ENCODE data around the gene INHBE. TPM values are rescaled to one million over a fixed set of nuclear protein-coding genes. Genes with fewer than 3 reads are reported as not detected.

INHBE gene
- total RNA-seq, 1 experiment from 2014 or later = 10.1 TPM

DNA sequence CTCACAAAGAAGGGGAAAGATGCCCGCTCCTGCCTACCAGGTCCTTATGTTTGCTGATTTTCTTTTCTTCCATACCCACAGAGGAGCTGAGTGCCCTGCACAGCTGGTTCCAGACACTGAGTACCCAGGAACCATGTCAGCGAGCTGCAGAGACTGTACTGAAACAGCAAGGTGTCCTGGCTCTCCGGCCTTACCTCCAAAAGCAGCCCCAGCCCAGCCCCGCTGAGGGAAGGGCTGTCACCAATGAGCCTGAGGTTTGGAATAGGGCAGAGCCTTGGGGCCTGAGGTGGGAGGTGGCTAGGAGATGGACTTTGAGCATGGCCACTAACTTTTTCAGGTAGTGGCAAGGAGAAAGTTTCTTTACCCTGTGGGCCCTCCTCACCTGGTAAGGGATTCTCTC, 35.0 kb downstream of the INHBE start:
- Histone ChIP-seq H3K23me2 (ENCODE audit: insufficient read length, low read depth, low read length, poor library complexity, severe bottlenecking) (peaks cover 5% of the 10 kb centered on the region), H2BK12ac (ENCODE audit: insufficient read length, low read depth, low read length) (no peak overlapping the region), H4K5ac (ENCODE audit: insufficient read length, low read depth, low read length) (no peak overlapping the region), H3K27me3 (ENCODE audit: insufficient read depth, low read length) (no peaks in the 10 kb centered on the region), H3K9ac (ENCODE audit: extremely low read depth, insufficient read length, low read length) (no peak overlapping the region), H4K20me1 (ENCODE audit: control insufficient read depth, insufficient read depth, insufficient read length) (no peaks in the 10 kb centered on the region), H3K4ac (ENCODE audit: low read depth, low read length) (no peak overlapping the region), H2AFZ (ENCODE audit: low read length) (no peak overlapping the region), H3K79me1 (ENCODE audit: insufficient read depth, low read depth, low read length, poor library complexity, severe bottlenecking) (no peaks in the 10 kb centered on the region), H3K4me1 (ENCODE audit: insufficient read depth, low read length) (peaks cover 2% of the 10 kb centered on the region; the same call in 1 of the 2 replicates), H4K91ac (ENCODE audit: insufficient read length, low read depth, low read length) (no peak overlapping the region), H3K18ac (ENCODE audit: insufficient read length, low read depth, low read length) (no peak overlapping the region), H2BK120ac (ENCODE audit: low read depth, low read length, poor library complexity, severe bottlenecking) (no peak overlapping the region), H2BK5ac (ENCODE audit: insufficient read length, low read length) (no peak overlapping the region), H2AK5ac (ENCODE audit: insufficient read length, low read length) (no peak overlapping the region), H3K27ac (ENCODE audit: insufficient read length, low read depth, low read length) (no peak overlapping the region), H3K23ac (ENCODE audit: insufficient read length, low read depth, low read length) (no peak overlapping the region), H3K79me2 (ENCODE audit: insufficient read depth, low read length) (peaks cover 8% of the 10 kb centered on the region; the same call in 1 of the 2 replicates), H3K4me2 (ENCODE audit: insufficient read depth, insufficient read length, low read length) (no peak overlapping the region), H3K14ac (ENCODE audit: insufficient read depth, low read length) (no peak overlapping the region), H3K56ac (ENCODE audit: insufficient read length, low read depth, low read length) (no peak overlapping the region), H3K9me3 (ENCODE audit: control insufficient read depth, low read depth, low read length) (no peaks in the 10 kb centered on the region), H2BK15ac (ENCODE audit: low read depth, low read length) (no peak overlapping the region), H2BK20ac (ENCODE audit: low read depth, low read length, poor library complexity, severe bottlenecking) (no peak overlapping the region), H3T11ph (ENCODE audit: low read length) (no peak overlapping the region), H4K8ac (replicated peaks; ENCODE audit: insufficient read length, low read depth, low read length) (no peak overlapping the region)
- Mint-ChIP-seq H3K36me3 (ENCODE audit: insufficient read depth in 1 of 3, low read depth in 3 of 3) (peaks cover 55 to 61% (median 55%) of the 10 kb centered on the region in 3 experiments), H3K27me3 (ENCODE audit: low read depth) (no peaks in the 10 kb centered on the region), H3K9me3 (peaks cover 3 to 6% of the 10 kb centered on the region in 2 experiments; a peak in 3 of 5 replicates), H3K4me1 (peaks cover 7 to 8% of the 10 kb centered on the region in 2 experiments), H3K27ac (no peak overlapping the region; a peak in 1 of 7 replicates), H3K4me3 (peak overlapping the region in 1 of 2 experiments; percentile 97; a peak in 1 of 5 replicates)
- WGBS (ENCODE audit: extremely low coverage, insufficient read length, low lambda C conversion rate) = no CpG with 5 or more reads among the region's 4 CpGs
- DNase-seq = no peak
- TF ChIP-seq, protein P1, sequence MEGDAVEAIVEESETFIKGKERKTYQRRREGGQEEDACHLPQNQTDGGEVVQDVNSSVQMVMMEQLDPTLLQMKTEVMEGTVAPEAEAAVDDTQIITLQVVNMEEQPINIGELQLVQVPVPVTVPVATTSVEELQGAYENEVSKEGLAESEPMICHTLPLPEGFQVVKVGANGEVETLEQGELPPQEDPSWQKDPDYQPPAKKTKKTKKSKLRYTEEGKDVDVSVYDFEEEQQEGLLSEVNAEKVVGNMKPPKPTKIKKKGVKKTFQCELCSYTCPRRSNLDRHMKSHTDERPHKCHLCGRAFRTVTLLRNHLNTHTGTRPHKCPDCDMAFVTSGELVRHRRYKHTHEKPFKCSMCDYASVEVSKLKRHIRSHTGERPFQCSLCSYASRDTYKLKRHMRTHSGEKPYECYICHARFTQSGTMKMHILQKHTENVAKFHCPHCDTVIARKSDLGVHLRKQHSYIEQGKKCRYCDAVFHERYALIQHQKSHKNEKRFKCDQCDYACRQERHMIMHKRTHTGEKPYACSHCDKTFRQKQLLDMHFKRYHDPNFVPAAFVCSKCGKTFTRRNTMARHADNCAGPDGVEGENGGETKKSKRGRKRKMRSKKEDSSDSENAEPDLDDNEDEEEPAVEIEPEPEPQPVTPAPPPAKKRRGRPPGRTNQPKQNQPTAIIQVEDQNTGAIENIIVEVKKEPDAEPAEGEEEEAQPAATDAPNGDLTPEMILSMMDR (conservative IDR thresholded peaks at IDR 0.05) = no peak

Measured in H9 (cell line).